Smooth muscle cell (in vitro differentiated cells): ENCODE data around the gene KCTD19. TPM values are rescaled to one million over a fixed set of nuclear protein-coding genes. Genes with fewer than 3 reads are reported as not detected.

ENCODE experiments used
- DNase-seq: peaks from one replicate; lab custom pipeline; 2025; ENCODE audit not compliant: unreplicated experiment; lab: John Stamatoyannopoulos, UW
- H2AFZ ChIP-seq: fragments of 200-600 bp; sonication (generic); 2 replicates; pipeline ENCODE4 v1.6.0; 2016; ENCODE audit warnings: antibody characterized with exemption, low read depth, mild to moderate bottlenecking
- H3F3A ChIP-seq: fragments of 200-600 bp; sonication (generic); 2 replicates; pipeline ENCODE4 v1.6.0; 2017; ENCODE audit warnings: antibody characterized with exemption, low read depth
- H3K27ac ChIP-seq: fragments of 200-600 bp; sonication (generic); 2 replicates; pipeline ENCODE4 v1.5.1; 2016; ENCODE audit warnings: low read depth, mild to moderate bottlenecking
- H3K27me3 ChIP-seq: fragments of 200-600 bp; sonication (generic); 2 replicates; pipeline ENCODE4 v1.6.1; 2016; ENCODE audit warnings: low read depth, mild to moderate bottlenecking
- H3K36me3 ChIP-seq: fragments of 200-600 bp; sonication (generic); 2 replicates; pipeline ENCODE4 v1.5.1; 2016; ENCODE audit warnings: low read depth
- H3K4me1 ChIP-seq: fragments of 200-600 bp; sonication (generic); 2 replicates; pipeline ENCODE4 v1.5.1; 2016; ENCODE audit warnings: low read depth
- H3K4me2 ChIP-seq: fragments of 200-600 bp; sonication (generic); 2 replicates; pipeline ENCODE4 v1.6.0; 2016; ENCODE audit warnings: mild to moderate bottlenecking
- H3K4me3 ChIP-seq: fragments of 200-600 bp; sonication (generic); 2 replicates; pipeline ENCODE4 v1.5.1; 2016; ENCODE audit warnings: mild to moderate bottlenecking
- H3K79me2 ChIP-seq: fragments of 200-600 bp; sonication (generic); 2 replicates; pipeline ENCODE4 v1.6.0; 2016; ENCODE audit warnings: low read depth, mild to moderate bottlenecking
- H3K9ac ChIP-seq: fragments of 200-600 bp; sonication (generic); 2 replicates; pipeline ENCODE4 v1.6.0; 2016; ENCODE audit warnings: low read depth
- H3K9me3 ChIP-seq: fragments of 200-600 bp; sonication (generic); replicated peaks from 2 replicates; pipeline ENCODE4 v1.5.1; 2016; ENCODE audit warnings: low read depth
- H4K20me1 ChIP-seq: fragments of 200-600 bp; sonication (generic); 2 replicates; pipeline ENCODE4 v1.6.0; 2016; ENCODE audit warnings: low read depth
- CTCF ChIP-seq: fragments of 200-600 bp; sonication (generic); IDR thresholded peaks from 2 replicates; pipeline ENCODE4 v1.5.1; 2017; ENCODE audit warnings: borderline replicate concordance, mild to moderate bottlenecking, antibody characterized with exemption; ENCODE audit not compliant: insufficient read depth, poor library complexity, severe bottlenecking
- WGBS: methylation state at CpG from one replicate; pipeline ENCODE4 v1.1.7; 2016; ENCODE audit warnings: low lambda C conversion rate; 5-methylcytosine and 5-hydroxymethylcytosine counted together
- polyA plus RNA-seq: library from polyadenylated mRNA; unstranded; fragments of >200 nt; fragmentation: Nextera tagmentation; extraction: Ambion mirVana; gene quantifications from 2 replicates; pipeline ENCODE4 v1.2.1, GENCODE V29; 2016
- total RNA-seq: library from RNA; depleted of rRNA; stranded (reverse); fragments of >200 nt; gene quantifications from 2 replicates; pipeline ENCODE4 v1.2.3, GENCODE V29; 2014

KCTD19 gene
- total and polyA plus RNA-seq, 2 experiments from 2014 or later, result 0.04 to 0.49 TPM

GRCh38 chr16:67294938-67295361, 31.6 kb downstream of the KCTD19 start:
- Histone ChIP-seq H3K4me1 (no peaks in the 10 kb centered on the region), H3K79me2 (no peaks in the 10 kb centered on the region), H3K36me3 (no peaks in the 10 kb centered on the region), H3F3A (no peaks in the 10 kb centered on the region), H3K4me3 (no peak overlapping the region), H2AFZ (no peak overlapping the region), H3K9me3 (no peaks in the 10 kb centered on the region), H3K27ac (no peak overlapping the region), H3K9ac (no peak overlapping the region), H3K4me2 (no peak overlapping the region), H3K27me3 (no peaks in the 10 kb centered on the region), H4K20me1 (no peaks in the 10 kb centered on the region)
- 56% methylated on average over 7 of the region's 7 CpGs for WGBS
- TF ChIP-seq CTCF, result no peak
- DNase-seq, result no peak

- TF ChIP-seq CTCF, result no peak
- Histone ChIP-seq H3K27ac (no peak overlapping the region), H3K27me3 (no peaks in the 10 kb centered on the region)
These were observed 32.3 kb downstream of the KCTD19 start for GRCh38 chr16:67294171-67294757.

GRCh38 chr16:67291461-67291860, 35.1 kb downstream of the KCTD19 start:
- DNase-seq, result no peak
- 92% methylated on average over 7 of the region's 7 CpGs for WGBS

More at GRCh38 chr16:67294171-67294757, 32.3 kb downstream of the KCTD19 start:
- no peak overlapping the region for H3K4me2 ChIP-seq
- no peaks in the 10 kb centered on the region for H3K36me3 ChIP-seq
- H4K20me1 ChIP-seq, result no peaks in the 10 kb centered on the region
- H3K9ac ChIP-seq, result no peak overlapping the region
- no peak overlapping the region for H2AFZ ChIP-seq
- no peaks in the 10 kb centered on the region for H3K9me3 ChIP-seq
- H3K79me2 ChIP-seq, result no peaks in the 10 kb centered on the region
- no peaks in the 10 kb centered on the region for H3F3A ChIP-seq
- no peak overlapping the region for H3K4me3 ChIP-seq
- no peak for DNase-seq
- 86% methylated on average over 4 of the region's 4 CpGs for WGBS
- H3K4me1 ChIP-seq, result no peaks in the 10 kb centered on the region

More at GRCh38 chr16:67291461-67291860, 35.1 kb downstream of the KCTD19 start:
- Histone ChIP-seq H3K27ac (no peak overlapping the region), H3K36me3 (no peaks in the 10 kb centered on the region), H3K9ac (no peak overlapping the region), H3K4me2 (no peak overlapping the region), H3K4me3 (no peak overlapping the region), H3F3A (no peaks in the 10 kb centered on the region), H3K9me3 (no peaks in the 10 kb centered on the region), H3K4me1 (no peaks in the 10 kb centered on the region), H3K79me2 (no peaks in the 10 kb centered on the region), H3K27me3 (no peaks in the 10 kb centered on the region), H2AFZ (no peak overlapping the region), H4K20me1 (no peaks in the 10 kb centered on the region)
- no peak for TF ChIP-seq CTCF
